ENCODE data around the gene MYO5C. TPM values are rescaled to one million over a fixed set of nuclear protein-coding genes. Genes with fewer than 3 reads are reported as not detected.

MYO5C gene
- total RNA-seq, 4 donors from 2014 or later: 1.2 to 4.3 (median 2.9) TPM

DNA sequence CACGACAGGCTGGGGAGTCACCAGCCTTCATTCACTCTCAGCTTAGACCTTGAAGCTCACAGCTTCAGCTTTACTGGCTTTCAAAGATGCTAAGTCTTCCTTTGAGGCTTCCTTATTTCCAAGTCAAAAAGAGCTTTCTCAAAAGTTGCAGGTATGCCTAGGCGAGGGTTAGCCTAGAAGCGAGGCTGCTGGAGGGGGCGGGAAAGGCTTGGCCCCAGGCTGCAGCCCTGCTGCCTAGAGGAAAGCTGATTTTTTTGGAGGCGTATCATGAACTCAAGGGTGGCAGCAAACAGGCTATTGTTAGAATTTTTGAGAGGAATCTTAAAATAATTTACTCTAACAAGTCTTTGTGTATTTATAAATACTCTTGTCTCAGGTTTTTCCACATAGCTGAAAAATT lies 37.1 kb downstream of the MYO5C start:
- TF ChIP-seq POLR2A (IDR thresholded peaks at IDR 0.05): no peak
- intact Hi-C loops (cut with DNase I; ENCODE audit: low total_unique reads) (loop anchor here (5.0 to 10.0 kb wide), 3 partner anchors 79 to 429 kb away; no protein-coding TSS in a partner anchor), in situ Hi-C loops (cut with MboI; ENCODE audit: low sequenced_read_pairs in 4 of 4) (loop anchor here in 2 of 4 donors (10.0 kb wide), 1 partner anchor 476 kb away; no protein-coding TSS in a partner anchor)
- Histone ChIP-seq H3K27me3 (no peaks in the 10 kb centered on the region), H3K4me1 (peaks cover 19 to 24% of the 10 kb centered on the region in 2 donors), H3K9me3 (no peaks in the 10 kb centered on the region), H3K36me3 (no peaks in the 10 kb centered on the region), H3K4me3 (no peak overlapping the region), H3K27ac (no peak overlapping the region)
- ATAC-seq (no peak), DNase-seq (no peak)

DNA sequence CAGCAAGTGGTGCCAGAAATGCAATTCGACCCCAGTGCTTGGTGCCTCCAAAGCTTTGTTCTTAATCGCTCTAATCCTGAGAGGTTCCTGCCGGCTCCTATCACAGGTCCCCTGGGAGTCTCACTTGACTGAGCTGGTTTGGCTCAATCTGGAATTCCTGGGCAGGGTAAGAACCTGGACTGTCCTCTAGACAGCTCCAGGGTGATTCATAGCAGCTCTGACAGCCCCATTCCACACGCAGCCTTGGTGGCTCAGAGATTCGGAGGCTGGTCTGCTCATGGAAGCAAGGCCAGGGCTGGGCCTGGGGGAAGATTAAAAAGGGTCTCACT lies 37.9 kb downstream of the MYO5C start:
- ATAC-seq (peak; percentile 43 to 50), DNase-seq (peak; percentile 25 to 31)
- Histone ChIP-seq H3K36me3 (no peaks in the 10 kb centered on the region), H3K4me3 (no peak overlapping the region), H3K4me1 (peaks cover 19 to 24% of the 10 kb centered on the region in 2 donors), H3K27ac (peak overlapping the region; percentile 35 to 55 (median 46)), H3K9me3 (no peaks in the 10 kb centered on the region), H3K27me3 (no peaks in the 10 kb centered on the region)
- intact Hi-C loops (cut with DNase I; ENCODE audit: low total_unique reads) (loop anchor here (2.0 to 10.0 kb wide), 5 partner anchors 80 to 430 kb away; partner anchors contain the start of gene MYO5A), in situ Hi-C loops (cut with MboI; ENCODE audit: low sequenced_read_pairs in 4 of 4) (loop anchor here in 2 of 4 donors (10.0 kb wide), 1 partner anchor 477 kb away; no protein-coding TSS in a partner anchor)
- TF ChIP-seq, protein P1, sequence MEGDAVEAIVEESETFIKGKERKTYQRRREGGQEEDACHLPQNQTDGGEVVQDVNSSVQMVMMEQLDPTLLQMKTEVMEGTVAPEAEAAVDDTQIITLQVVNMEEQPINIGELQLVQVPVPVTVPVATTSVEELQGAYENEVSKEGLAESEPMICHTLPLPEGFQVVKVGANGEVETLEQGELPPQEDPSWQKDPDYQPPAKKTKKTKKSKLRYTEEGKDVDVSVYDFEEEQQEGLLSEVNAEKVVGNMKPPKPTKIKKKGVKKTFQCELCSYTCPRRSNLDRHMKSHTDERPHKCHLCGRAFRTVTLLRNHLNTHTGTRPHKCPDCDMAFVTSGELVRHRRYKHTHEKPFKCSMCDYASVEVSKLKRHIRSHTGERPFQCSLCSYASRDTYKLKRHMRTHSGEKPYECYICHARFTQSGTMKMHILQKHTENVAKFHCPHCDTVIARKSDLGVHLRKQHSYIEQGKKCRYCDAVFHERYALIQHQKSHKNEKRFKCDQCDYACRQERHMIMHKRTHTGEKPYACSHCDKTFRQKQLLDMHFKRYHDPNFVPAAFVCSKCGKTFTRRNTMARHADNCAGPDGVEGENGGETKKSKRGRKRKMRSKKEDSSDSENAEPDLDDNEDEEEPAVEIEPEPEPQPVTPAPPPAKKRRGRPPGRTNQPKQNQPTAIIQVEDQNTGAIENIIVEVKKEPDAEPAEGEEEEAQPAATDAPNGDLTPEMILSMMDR (IDR thresholded peaks at IDR 0.05 in 4 of 5, conservative IDR thresholded peaks at IDR 0.05 in 1 of 5): no peak
- no peak for TF ChIP-seq POLR2A (IDR thresholded peaks at IDR 0.05)

DNA sequence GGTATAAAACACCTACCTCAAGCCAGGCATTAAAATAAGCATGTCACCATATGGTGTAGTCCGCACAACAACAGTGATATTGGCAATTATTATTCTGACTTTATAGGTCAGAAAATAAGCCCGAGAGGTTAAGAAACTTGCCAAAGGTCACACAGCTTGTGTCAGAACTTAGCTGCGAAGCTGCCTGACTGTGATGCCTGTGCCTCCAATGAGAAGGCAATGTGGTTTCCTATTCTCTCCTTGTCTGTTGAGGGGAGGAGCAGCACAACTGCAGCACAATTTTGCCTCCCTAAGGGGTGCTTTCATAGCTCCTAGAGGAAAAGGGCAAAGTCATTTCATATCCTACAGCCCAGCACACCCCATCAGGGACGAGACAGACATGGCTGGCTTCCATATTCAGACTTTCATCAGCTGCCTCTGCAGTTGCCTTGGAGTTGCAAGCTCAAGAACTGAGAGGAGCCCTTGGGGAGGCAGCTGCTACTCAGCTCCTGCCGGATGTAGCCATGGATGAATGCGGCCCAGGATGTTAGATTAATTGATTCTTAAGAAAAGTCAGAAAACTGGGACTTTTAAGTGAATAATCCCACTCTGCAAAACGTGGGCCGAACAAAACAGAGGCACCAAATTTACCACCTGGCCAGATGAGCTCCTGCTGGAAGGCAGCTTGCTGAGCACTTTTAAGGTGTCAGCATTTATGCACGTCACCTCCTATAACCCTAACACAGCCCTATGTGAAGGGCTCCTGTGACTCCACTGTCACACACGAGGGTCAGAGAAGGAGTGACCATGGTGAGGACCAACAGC lies 38.5 kb downstream of the MYO5C start:
- TF ChIP-seq POLR2A (IDR thresholded peaks at IDR 0.05): no peak
- TF ChIP-seq, protein P1 (IDR thresholded peaks at IDR 0.05 in 4 of 5, conservative IDR thresholded peaks at IDR 0.05 in 1 of 5): no peak
- in situ Hi-C loops (cut with MboI; ENCODE audit: low sequenced_read_pairs in 4 of 4): loop anchor here in 2 of 4 donors (10.0 kb wide), 1 partner anchor 478 kb away; no protein-coding TSS in a partner anchor
- intact Hi-C loops (cut with DNase I; ENCODE audit: low total_unique reads): loop anchor here (1.0 to 10.0 kb wide), 6 partner anchors 80 to 478 kb away; partner anchors contain the start of gene MYO5A
- Histone ChIP-seq H3K9me3 (no peaks in the 10 kb centered on the region), H3K4me3 (peak overlapping the region in 1 of 4 donors; percentile 48), H3K27me3 (no peaks in the 10 kb centered on the region), H3K4me1 (peaks cover 19 to 21% of the 10 kb centered on the region in 2 donors), H3K36me3 (no peaks in the 10 kb centered on the region), H3K27ac (peak overlapping the region; percentile 35 to 55 (median 46))
- ATAC-seq (peak; percentile 35 to 51), DNase-seq (no peak)

DNA sequence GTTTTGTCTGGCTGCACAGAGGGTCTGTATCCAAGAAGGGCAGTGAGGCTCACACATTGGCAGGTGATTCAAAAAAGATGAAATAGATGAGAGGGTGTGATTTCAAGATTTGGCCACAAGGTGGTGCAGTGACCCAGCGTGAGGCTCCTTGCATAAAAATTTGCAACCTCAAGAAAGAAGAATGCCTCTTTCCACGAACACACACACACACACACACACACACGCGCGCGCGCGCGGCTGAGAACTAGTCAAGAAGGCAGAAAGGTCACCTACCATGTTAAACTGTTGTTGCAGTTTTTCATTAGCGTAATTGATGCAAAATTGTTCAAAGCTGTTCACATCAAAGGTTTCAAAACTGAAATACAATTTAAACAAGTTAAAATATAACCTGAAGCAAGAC lies 39.2 kb downstream of the MYO5C start:
- in situ Hi-C loops (cut with MboI; ENCODE audit: low sequenced_read_pairs in 4 of 4) (loop anchor here in 2 of 4 donors (10.0 kb wide), 1 partner anchor 478 kb away; no protein-coding TSS in a partner anchor), intact Hi-C loops (cut with DNase I; ENCODE audit: low total_unique reads) (loop anchor here (1.0 to 10.0 kb wide), 6 partner anchors 81 to 479 kb away; partner anchors contain the start of gene MYO5A)
- peaks cover 19 to 21% of the 10 kb centered on the region in 2 donors for H3K4me1 ChIP-seq
- H3K36me3 ChIP-seq: no peaks in the 10 kb centered on the region
- DNase-seq: peak; percentile 35 to 69
- peak overlapping the region in 3 of 4 donors; percentile 35 to 55 (median 52) for H3K27ac ChIP-seq
- H3K27me3 ChIP-seq: no peaks in the 10 kb centered on the region
- no peak for TF ChIP-seq POLR2A (IDR thresholded peaks at IDR 0.05)
- TF ChIP-seq, protein P1 (IDR thresholded peaks at IDR 0.05 in 4 of 5, conservative IDR thresholded peaks at IDR 0.05 in 1 of 5): peak; percentile 76 to 81 (median 80)
- peak overlapping the region in 3 of 4 donors; percentile 7 to 48 (median 12) for H3K4me3 ChIP-seq
- ATAC-seq: peak; percentile 42 to 72
- no peaks in the 10 kb centered on the region for H3K9me3 ChIP-seq

DNA sequence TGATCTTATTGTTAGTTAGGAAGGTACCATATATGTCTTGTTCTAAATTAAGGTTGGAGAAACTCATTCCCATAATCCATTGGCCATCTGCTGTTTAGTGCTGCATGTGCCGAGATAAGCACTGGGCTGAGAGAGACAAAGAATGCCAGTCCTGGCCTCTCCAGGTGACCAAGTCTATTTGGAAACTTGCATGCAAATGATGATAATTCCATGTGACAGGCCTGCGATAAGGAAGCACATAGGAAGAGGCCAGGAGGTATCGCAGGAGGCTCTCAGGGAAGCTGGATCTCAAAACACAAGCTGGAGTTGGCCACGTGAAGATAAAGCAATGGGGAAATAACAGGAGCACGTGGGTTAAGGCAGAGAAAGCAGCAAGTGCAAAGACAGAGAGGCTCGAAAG lies 39.7 kb downstream of the MYO5C start:
- in situ Hi-C loops (cut with MboI; ENCODE audit: low sequenced_read_pairs in 4 of 4) (loop anchor here in 2 of 4 donors (10.0 kb wide), 1 partner anchor 479 kb away; no protein-coding TSS in a partner anchor), intact Hi-C loops (cut with DNase I; ENCODE audit: low total_unique reads) (loop anchor here (1.0 to 10.0 kb wide), 6 partner anchors 81 to 479 kb away; partner anchors contain the start of gene MYO5A)
- TF ChIP-seq, protein P1 (IDR thresholded peaks at IDR 0.05 in 4 of 5, conservative IDR thresholded peaks at IDR 0.05 in 1 of 5): no peak
- TF ChIP-seq POLR2A (IDR thresholded peaks at IDR 0.05): no peak
- Histone ChIP-seq H3K27me3 (no peaks in the 10 kb centered on the region), H3K9me3 (no peaks in the 10 kb centered on the region), H3K36me3 (no peaks in the 10 kb centered on the region), H3K4me1 (peaks cover 19 to 21% of the 10 kb centered on the region in 2 donors), H3K27ac (no peak overlapping the region), H3K4me3 (no peak overlapping the region)
- no peak for DNase-seq
- no peak for ATAC-seq

Data from gastrocnemius medialis (tissue), 4 donors.